Stimulated activated CD8-positive, alpha-beta memory T cell treated with anti-CD3 and anti-CD28 coated beads, Interleukin-7, amount 100 ng/mL, for 24 hours (primary cell): Measurements from ENCODE around the gene KCNF1.

Experiments used
- DNase-seq: peaks from one replicate; pipeline ENCODE4 v3.0.0-alpha.2; 2020; ENCODE audit warnings: low read depth

Gene KCNF1, protein sequence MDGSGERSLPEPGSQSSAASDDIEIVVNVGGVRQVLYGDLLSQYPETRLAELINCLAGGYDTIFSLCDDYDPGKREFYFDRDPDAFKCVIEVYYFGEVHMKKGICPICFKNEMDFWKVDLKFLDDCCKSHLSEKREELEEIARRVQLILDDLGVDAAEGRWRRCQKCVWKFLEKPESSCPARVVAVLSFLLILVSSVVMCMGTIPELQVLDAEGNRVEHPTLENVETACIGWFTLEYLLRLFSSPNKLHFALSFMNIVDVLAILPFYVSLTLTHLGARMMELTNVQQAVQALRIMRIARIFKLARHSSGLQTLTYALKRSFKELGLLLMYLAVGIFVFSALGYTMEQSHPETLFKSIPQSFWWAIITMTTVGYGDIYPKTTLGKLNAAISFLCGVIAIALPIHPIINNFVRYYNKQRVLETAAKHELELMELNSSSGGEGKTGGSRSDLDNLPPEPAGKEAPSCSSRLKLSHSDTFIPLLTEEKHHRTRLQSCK

DNA sequence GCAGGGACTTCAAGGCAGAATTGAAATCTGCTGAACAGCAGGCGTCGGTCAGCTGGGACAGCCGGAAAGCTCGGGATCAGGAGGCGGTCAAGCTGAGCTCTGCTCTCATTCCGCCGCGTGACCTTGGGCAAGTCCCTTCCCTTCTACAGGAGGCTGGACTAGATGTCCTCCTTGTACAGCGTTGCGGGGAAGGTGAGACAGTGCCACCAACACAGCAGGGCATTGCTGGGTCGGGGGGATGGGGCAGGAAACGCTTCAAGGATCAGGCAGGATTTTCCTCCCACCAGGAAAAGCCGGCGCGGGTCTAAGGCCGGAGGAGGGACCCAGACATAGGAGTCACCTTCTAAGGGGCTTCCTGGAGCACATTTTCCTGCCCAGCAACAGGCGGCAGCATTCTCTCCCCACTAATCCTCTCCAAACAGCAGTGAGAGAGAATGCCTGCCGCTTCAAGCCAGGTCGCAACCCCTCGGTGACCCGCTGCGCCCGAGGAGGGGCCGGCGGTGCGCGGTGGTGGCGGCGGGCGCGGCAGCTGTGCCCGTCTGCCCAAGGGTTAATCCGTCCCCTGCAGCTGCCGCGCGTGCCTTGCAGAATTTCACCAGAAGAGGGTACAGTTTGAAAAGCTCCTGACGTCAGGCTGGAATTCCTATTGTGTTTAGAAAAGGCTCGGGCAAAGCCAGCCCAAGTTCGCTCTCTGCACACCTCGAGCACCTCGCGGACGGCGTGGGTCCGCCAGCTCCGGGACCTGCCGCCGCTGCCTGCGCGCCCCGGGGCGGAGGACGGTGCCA is at the start of gene KCNF1:
Gene KCNF1 (plus strand): TSS at position 644 of the 785 bp plus-strand sequence. CDS start 493 bp downstream, outside the sequence.
- DNase-seq: no peak

DNA sequence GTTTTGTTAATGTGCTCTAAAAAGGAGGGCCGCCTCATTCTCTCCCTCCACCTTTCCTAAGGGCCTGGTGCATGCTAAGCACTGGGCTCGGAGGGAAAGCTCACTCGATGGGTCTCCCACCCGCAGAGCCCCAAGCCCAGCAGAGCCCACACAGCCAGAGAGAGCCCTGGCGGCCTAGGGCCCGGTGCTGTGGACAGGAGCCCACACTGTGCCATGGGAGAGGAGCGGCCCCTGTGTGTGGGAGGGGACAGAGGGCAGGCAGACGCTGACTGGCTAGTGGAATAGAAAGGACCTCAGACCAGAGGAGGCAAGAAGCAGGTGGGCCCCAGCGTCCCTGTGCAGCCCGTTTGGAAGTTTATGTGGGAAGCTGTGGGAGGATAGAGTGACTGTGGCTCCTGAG is 49.4 kb upstream of the KCNF1 start:
- DNase-seq: no peak

DNA sequence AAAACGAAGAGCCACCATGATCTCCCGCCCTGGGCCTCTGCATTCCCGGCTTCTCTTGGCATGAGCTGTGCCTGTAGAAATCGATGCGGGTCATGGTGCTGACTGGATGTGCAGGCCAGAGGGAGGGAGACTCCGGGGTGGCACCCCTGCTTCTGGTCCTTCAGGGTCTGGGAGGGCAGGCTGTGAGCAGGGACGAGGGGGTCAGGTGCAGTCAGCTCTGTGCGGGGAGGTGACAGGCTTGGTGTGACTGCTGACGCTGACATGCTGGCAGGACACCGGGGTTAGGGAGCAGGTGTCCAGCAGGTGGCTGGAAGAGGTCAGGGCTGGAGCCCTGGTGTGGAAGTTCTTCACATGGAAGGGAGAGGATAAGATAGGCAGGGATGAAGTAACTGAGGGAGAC is 48.7 kb upstream of the KCNF1 start:
- no peak for DNase-seq

DNA sequence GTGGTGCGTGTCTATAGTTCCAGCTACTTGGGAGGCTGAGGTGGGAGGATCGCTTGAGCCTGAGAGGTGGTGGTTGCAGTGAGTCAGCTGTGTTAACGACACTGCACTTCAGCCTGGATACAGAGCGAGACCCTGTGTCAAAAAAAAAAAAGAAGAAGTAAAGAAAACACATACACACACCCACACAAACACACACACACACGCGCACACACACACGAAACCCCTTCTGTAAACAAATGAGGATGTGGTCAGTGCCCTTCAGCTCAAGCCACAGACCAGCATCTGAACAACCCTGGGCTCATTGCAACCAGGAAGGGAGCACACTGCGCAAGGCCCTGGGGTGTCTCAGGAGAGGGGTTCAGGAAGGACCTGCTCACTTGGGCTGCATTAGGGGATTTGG is 47.9 kb upstream of the KCNF1 start:
- DNase-seq: no peak

DNA sequence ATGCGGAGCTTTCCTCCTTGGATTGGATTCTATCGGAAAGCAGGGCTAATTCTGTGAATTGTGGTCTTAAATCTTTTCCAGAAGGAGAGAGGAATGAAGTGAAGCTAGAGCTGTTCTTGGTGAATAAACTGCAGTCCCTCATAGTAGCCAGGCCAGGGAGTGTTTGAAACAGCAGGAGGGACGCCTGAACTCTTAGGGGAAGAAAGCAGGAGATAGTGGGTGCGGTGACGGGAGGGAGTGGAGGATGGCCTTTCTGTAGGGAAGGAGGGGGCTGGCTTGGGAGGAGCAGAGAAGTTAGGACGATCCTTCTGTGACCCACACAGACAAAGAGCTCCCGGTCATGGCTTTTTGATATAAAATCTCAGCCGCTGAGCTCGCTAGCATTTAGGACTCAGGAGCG is 47.5 kb upstream of the KCNF1 start:
- no peak for DNase-seq

DNA sequence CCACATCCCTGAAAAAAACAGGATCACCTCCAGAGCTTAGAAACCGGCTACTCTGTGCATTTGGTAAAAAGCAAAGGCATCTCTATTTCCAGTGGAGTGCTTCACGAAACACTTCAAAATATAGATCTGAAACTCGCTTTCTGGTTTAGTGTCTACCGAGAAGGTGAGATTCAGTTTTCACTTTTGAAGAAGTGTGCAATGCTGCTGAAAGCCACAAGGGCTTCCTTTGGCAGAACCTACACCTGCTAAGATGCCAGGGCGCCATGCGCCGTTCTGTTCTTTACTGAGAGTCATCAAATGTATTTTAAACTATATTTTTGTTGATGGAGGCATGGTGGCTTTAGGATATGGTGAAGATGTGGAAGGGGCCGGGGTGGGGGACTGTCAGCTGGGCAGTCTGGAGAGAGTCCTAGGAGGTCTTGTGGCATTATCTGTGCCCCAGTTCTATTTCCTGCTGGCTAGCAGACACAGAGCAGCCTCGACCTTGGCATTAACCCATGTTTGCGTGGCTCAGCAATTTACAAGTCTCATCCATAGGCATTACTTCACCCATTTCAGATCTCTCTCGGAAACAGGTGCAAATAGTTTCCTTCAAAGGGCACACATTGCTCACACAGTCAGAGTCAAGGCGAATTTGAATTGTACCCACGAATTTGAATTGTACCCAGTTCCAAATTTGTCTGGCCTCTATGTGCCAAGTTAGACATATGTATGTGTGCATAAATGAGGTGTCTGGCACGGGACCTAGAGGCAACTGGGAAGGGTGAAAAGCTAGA is 46.7 kb upstream of the KCNF1 start:
- DNase-seq: peak; percentile 1

DNA sequence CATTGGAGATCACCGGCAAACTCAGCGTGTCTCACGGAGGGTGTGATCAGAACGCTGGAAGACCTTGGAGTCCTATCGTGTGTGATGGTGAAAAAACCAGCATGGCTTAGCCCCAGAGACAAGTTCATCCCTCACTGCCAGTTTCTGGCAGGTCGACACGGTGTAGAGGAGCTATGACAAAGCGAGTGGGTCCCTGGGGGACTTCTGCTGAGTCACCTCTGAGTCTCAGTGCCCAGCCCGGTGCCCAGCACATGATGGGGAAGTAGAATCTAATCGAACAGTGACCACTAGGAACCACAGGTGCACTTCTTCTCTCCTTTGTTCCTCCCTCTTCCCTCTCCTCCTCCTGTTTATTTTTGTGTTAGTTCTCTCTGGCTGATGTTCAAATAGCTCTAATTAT is 45.9 kb upstream of the KCNF1 start:
- no peak for DNase-seq

DNA sequence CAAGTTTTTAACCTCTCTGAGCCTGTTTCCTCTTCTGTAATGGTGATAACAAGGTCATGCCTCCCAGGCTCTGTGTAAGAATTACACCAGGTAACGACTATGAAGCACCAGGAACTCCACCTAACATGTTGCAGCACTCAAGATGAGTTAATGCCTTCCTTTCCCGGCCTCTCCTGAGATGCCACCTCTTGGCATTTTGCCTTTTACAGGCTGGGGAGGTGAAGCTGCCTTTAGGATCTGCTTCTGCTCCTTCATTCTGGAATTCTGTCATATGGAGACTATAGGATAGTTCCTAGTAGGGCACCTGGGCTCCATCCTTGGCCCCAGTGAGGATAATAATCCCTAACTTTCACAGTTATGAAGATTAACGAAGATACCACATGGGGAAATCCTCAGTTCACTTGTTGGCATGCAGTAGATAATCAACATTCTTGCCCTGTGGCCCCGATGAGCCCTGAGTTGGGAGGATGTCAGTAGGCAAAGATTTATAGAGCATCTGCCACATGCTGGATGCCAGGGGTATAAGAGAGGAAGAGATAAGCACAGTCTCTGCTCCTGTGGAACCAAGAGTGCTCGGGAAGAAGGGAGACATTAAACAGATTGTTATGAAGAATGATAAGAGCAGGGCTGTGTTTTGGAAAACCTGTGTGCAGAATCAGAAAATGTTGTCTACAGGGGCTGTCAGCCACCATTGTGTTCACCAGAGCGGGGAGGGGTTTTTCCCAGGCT is 43.9 kb upstream of the KCNF1 start:
- DNase-seq: no peak

DNA sequence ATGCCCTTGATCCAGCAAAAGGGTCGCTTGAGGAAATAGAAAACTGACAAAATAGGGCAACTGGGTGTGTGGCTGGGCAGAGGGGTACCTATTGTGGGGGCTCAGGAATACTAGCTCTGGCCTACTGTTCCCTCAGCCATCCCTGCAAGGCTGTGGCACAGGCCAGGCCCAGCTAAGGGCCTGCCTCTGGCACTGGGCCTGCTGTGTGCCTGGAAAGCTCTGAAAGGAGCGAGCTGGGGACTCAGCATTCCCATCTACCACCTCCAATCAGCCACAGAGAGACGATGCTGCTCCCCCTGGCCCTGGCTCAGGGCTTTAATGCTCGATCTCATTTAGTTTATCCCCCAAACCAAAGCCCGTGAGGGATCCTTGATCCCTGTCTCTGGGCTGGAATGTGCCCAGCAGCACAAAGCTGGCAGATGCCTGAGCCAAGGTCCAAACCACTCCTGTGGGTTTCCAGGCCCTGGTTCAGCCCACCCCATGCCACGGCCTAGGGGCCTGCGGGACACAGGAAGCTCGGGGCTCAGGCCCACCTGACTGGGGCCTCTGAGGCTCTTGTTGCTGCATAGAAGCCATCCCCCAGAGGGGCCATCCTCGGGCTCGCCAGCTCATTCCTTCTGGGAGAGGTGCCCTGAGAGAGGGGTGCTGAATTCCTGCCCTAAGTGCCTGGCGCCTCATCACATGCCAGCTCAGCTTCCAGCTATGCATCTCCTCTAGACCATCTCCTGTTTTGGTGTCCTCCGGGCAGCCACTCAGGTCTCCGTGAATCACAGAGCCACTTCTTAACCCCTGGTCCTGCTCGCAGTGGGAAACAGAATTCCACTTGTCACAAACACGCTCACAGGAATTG is 43.0 kb upstream of the KCNF1 start:
- DNase-seq: no peak

DNA sequence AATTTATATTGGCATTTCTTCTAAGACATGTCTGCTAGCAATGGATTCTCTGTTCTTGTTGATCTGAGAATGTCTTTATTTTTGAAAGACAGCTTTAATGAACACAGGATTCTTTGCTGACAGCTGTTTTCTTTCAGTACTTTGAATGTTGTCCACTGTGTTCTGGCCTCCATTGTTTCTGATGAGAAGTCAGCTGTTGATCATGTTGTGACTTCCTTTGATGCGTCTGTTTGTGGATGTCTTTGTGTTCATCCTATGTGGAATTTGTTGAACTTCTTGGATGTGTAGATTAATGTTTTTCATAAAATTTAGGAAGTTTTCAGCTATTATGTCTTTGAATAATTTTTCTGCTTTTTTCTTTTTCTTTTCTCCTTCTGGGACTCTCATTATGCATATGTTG is 39.8 kb upstream of the KCNF1 start:
- no peak for DNase-seq

DNA sequence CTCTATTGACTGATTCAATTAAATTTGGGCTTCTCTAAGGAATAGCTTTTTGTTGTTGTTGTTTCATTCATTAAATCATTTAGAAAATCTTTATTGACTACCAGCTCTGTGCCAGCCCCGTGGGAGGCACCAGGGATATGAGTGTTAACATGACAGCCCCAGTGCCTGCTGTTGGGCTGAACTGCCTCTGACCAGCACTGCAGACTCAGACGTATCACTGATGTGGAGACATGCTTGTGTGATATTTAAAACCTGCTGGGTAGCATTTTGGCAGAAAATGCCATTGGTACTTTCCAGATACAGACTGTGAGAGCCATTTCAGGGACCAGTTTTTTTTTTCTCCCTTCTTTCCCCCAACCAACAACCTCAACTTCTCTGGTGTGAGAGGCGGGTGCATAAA is 38.6 kb upstream of the KCNF1 start:
- no peak for DNase-seq

DNA sequence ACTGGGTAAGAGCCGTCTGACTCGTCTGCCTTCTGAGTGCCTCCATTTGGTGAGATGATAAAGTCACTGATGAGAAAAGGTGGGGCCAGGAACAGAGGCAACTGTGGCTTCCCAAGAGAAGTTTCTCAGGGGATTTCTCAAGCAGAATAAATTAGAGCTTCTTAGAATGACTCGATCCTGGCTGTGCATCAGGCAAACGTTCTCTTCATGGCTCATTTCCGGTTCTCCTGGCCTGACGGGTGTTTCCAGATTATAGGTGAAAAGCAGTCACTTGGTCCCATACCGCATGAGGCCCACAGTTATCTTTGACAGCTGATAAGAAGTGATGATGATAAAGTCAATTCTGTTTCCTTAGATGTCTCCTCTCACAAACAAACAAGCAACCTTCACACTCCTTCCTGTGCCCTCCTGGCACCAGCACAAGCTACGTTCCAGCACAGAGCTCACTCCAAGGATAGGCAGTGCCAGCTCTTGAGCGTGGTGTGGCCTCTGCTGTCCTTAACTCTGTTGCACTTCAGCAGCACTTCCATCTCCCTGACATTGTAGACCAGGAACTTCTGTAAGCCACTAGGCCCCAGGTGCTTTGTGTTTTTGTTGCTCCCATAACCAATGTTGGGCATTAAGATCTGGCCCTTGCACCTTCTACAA is 37.8 kb upstream of the KCNF1 start:
- no peak for DNase-seq

DNA sequence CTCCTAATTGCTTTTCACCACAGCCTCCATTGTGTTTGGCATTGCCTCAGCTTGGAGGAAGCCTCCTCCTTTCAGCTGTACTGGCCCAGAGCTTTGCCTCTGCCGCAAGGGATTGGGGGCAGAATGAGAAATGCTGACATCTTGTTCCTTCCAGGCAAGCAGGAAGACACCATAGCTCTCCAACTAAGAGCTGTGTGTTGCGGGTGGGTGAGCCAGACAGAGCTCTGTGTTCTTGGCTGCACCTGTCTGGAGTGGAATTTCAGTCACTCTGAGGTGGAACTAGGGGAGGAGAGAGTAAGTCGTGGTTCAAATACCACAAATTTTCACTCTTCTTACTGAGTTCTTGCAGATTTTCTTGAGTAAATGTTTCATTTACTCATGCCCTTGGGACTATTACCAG is 36.6 kb upstream of the KCNF1 start:
- no peak for DNase-seq

DNA sequence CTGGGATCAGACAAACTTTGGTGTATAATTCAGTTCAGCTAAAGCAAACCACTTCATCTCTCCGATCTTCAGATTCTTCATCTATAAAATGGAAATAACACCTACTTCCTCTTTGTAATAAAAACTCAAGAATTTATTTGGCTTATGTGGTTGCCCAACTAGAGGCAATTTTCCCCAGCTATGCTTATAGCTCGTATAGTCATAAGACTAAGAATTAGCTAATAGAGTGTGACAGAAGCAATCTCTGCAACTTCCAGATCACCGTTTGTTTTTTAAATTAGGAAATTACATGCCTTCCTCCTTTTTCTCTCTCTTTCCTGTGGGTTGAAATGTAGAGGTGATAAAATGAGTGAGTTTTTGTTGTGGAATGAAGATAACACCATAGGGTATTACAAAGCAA is 35.3 kb upstream of the KCNF1 start:
- DNase-seq: no peak

DNA sequence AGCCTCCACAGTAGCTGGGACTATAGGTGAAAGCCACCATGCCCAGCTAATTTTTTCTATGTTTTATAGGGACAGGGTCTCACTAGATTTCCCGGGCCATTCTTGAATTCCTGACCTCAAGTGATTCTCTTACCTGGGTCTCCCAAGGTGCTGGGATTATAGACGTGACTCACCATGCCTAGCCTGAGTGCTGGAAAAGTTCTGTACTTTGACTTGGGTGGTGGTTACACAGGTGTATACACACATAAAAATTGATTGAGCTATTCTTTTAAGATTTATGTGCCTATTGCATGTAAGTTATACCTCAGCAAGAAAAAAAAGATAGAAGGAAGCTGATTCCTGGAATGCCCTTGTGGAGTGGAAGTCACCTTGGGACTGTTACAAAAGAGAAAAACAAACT is 34.8 kb upstream of the KCNF1 start:
- no peak for DNase-seq

DNA sequence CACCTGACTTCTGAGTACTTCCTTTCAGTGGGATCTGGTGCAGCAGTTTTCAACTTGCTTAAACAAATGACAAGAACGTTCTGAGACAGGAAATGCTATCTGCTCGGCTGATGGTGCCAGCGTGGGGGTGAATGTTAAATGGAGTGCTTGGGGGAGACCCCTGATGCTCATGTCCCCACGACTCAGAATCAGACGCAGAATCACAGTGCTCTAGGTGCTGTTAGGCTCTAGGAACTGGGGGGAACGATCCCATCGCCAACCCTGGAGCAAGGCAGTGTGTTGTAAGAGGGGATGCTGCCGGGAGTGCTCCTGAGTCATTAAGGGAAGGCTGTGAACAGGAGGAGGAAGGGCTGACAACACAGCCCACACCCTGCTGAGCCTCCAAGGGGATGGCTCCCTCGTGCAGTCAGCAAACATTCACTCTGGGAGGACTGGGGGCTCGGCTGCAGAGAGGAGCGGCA is 34.1 kb upstream of the KCNF1 start:
- DNase-seq: no peak

DNA sequence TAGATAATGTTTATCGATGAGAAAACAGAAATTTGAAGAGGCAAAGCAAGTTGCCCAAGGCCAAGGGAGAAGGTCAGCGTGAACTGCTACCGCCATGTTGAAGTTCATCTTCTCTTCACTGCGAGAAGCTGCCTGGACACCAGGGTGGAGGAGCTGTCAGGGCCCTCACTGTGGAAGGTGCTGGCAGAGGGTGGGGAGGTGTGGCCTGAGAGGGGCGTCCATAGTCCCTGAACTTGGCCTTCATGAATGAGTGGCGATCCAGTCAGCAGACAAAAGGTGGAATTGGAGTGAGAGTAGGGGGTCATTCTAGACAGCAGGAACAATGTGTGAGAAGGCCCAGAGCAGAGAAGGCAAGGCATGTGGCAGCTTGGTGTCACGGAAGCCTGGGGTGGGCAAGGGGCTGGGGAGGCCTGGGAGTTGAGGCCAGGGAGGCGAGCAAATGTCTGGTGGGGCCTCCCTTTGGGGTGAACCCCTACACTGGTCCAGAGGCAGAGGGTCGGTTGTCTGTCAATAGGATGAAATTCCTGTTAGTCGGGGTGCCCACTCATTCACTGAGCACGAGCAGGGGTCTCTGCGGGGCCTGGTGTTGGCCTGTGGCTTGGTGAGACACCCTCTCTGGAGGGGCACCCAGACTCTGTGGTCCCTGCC is 33.3 kb upstream of the KCNF1 start:
- DNase-seq: no peak

DNA sequence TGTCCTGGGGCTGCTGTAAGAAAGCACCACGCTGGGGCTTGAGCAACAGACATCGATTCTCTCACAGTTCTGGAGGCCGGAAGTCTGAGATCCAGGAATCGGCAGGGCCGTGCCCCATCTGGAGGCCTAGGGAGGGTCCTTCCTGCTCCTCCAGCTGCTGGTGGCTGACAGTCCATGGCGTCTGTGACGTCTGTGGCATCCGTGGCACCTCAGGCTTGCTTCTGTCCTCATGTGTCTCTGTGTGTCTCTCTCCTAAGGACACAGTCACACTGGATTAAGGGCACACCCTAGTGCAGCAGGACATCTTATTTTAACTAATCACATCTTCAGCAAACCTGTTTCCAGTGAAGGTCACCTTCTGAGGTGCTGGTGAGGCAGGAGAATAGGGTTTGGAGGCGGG is 32.6 kb upstream of the KCNF1 start:
- no peak for DNase-seq
